ENCODE data around the gene FGF23. TPM values are rescaled to one million over a fixed set of nuclear protein-coding genes. Genes with fewer than 3 reads are reported as not detected.
A peak's percentile ranks its signal among the peaks of the same experiment; 100 is the strongest.
"Not testable (repeated sequence)": the region's sequence is repeated elsewhere in the genome, so short reads cannot be mapped to it uniquely, and the experiment has no call there.

FGF23 gene
- total RNA-seq, 2 donors from 2014 or later = not detected

GRCh38 chr12:4404877-4405637 lies 25.5 kb upstream of the FGF23 start:
- not testable (repeated sequence) for H3K36me3 Mint-ChIP-seq (ENCODE audit: insufficient read depth in 2 of 2); H3K4me3 Mint-ChIP-seq; ATAC-seq (replicated peaks in 1 of 2); H3K9me3 Mint-ChIP-seq; DNase-seq; H3K4me1 Mint-ChIP-seq (ENCODE audit: low read depth); H3K27ac Mint-ChIP-seq
- peaks cover 12% of the 10 kb centered on the region for H3K27me3 Mint-ChIP-seq (ENCODE audit: low read depth)

- Mint-ChIP-seq H3K9me3 (no peaks in the 10 kb centered on the region), H3K4me3 (no peak overlapping the region), H3K36me3 (ENCODE audit: insufficient read depth in 2 of 2) (no peaks in the 10 kb centered on the region), H3K27ac (no peak overlapping the region), H3K27me3 (ENCODE audit: low read depth) (peaks cover 12% of the 10 kb centered on the region), H3K4me1 (ENCODE audit: low read depth) (no peaks in the 10 kb centered on the region)
- ATAC-seq (replicated peaks in 1 of 2) = no peak
- no peak for DNase-seq
Measured at GRCh38 chr12:4402996-4403395, 23.5 kb upstream of the FGF23 start.

- Mint-ChIP-seq H3K4me1 (ENCODE audit: low read depth) (no peaks in the 10 kb centered on the region), H3K27me3 (ENCODE audit: low read depth) (peaks cover 14% of the 10 kb centered on the region), H3K36me3 (ENCODE audit: insufficient read depth in 2 of 2) (no peaks in the 10 kb centered on the region), H3K27ac (no peak overlapping the region), H3K4me3 (no peak overlapping the region), H3K9me3 (no peaks in the 10 kb centered on the region)
- ATAC-seq (replicated peaks in 1 of 2) (no peak), DNase-seq (no peak)
Measured at GRCh38 chr12:4401117-4401516, 21.6 kb upstream of the FGF23 start.

GRCh38 chr12:4395818-4396217 lies 16.3 kb upstream of the FGF23 start:
- Mint-ChIP-seq H3K36me3 (ENCODE audit: insufficient read depth in 2 of 2) (no peaks in the 10 kb centered on the region), H3K27me3 (ENCODE audit: low read depth) (peaks cover 39% of the 10 kb centered on the region), H3K4me3 (no peak overlapping the region), H3K9me3 (no peaks in the 10 kb centered on the region), H3K4me1 (ENCODE audit: low read depth) (no peaks in the 10 kb centered on the region), H3K27ac (no peak overlapping the region)
- ATAC-seq (replicated peaks in 1 of 2) (no peak), DNase-seq (no peak)

- Mint-ChIP-seq H3K9me3 (no peaks in the 10 kb centered on the region), H3K27me3 (ENCODE audit: low read depth) (peaks cover 35% of the 10 kb centered on the region), H3K27ac (no peak overlapping the region), H3K4me1 (ENCODE audit: low read depth) (no peaks in the 10 kb centered on the region), H3K4me3 (no peak overlapping the region), H3K36me3 (ENCODE audit: insufficient read depth in 2 of 2) (no peaks in the 10 kb centered on the region)
- DNase-seq (no peak), ATAC-seq (replicated peaks in 1 of 2) (no peak)
Measured at GRCh38 chr12:4393211-4393610, 13.7 kb upstream of the FGF23 start.

GRCh38 chr12:4392223-4392742 lies 12.8 kb upstream of the FGF23 start:
- H3K4me3 Mint-ChIP-seq = peak overlapping the region in 1 of 2 donors; percentile 9
- peak in 1 of 2 donors; percentile 5 for DNase-seq
- no peaks in the 10 kb centered on the region for H3K9me3 Mint-ChIP-seq
- no peak overlapping the region for H3K27ac Mint-ChIP-seq
- no peaks in the 10 kb centered on the region for H3K36me3 Mint-ChIP-seq (ENCODE audit: insufficient read depth in 2 of 2)
- no peak for ATAC-seq (replicated peaks in 1 of 2)
- H3K27me3 Mint-ChIP-seq (ENCODE audit: low read depth) = peaks cover 35% of the 10 kb centered on the region
- no peaks in the 10 kb centered on the region for H3K4me1 Mint-ChIP-seq (ENCODE audit: low read depth)

GRCh38 chr12:4388662-4389061 lies 9.2 kb upstream of the FGF23 start:
- no peak for ATAC-seq (replicated peaks in 1 of 2)
- H3K4me1 Mint-ChIP-seq (ENCODE audit: low read depth) = no peaks in the 10 kb centered on the region
- no peak overlapping the region for H3K27ac Mint-ChIP-seq
- H3K36me3 Mint-ChIP-seq (ENCODE audit: insufficient read depth in 2 of 2) = no peaks in the 10 kb centered on the region
- H3K4me3 Mint-ChIP-seq = no peak overlapping the region
- H3K27me3 Mint-ChIP-seq (ENCODE audit: low read depth) = peaks cover 13% of the 10 kb centered on the region
- H3K9me3 Mint-ChIP-seq = no peaks in the 10 kb centered on the region
- DNase-seq = no peak

GRCh38 chr12:4388032-4388431 lies 8.5 kb upstream of the FGF23 start:
- peaks cover 10% of the 10 kb centered on the region for H3K27me3 Mint-ChIP-seq (ENCODE audit: low read depth)
- H3K4me1 Mint-ChIP-seq (ENCODE audit: low read depth) = no peaks in the 10 kb centered on the region
- no peak overlapping the region for H3K4me3 Mint-ChIP-seq
- DNase-seq (no peak), ATAC-seq (replicated peaks in 1 of 2) (no peak)
- no peak overlapping the region for H3K27ac Mint-ChIP-seq
- H3K9me3 Mint-ChIP-seq = no peaks in the 10 kb centered on the region
- no peaks in the 10 kb centered on the region for H3K36me3 Mint-ChIP-seq (ENCODE audit: insufficient read depth in 2 of 2)

GRCh38 chr12:4387607-4388006 lies 8.1 kb upstream of the FGF23 start:
- DNase-seq (no peak), ATAC-seq (replicated peaks in 1 of 2) (no peak)
- Mint-ChIP-seq H3K27me3 (ENCODE audit: low read depth) (peaks cover 8% of the 10 kb centered on the region), H3K4me1 (ENCODE audit: low read depth) (no peaks in the 10 kb centered on the region), H3K4me3 (no peak overlapping the region), H3K27ac (no peak overlapping the region), H3K9me3 (no peaks in the 10 kb centered on the region), H3K36me3 (ENCODE audit: insufficient read depth in 2 of 2) (no peaks in the 10 kb centered on the region)

GRCh38 chr12:4386801-4387200 lies 7.3 kb upstream of the FGF23 start:
- ATAC-seq (replicated peaks in 1 of 2) (no peak), DNase-seq (no peak)
- Mint-ChIP-seq H3K36me3 (ENCODE audit: insufficient read depth in 2 of 2) (no peaks in the 10 kb centered on the region), H3K4me3 (no peak overlapping the region), H3K27me3 (ENCODE audit: low read depth) (peaks cover 13% of the 10 kb centered on the region), H3K9me3 (no peaks in the 10 kb centered on the region), H3K4me1 (ENCODE audit: low read depth) (no peaks in the 10 kb centered on the region), H3K27ac (no peak overlapping the region)

- ATAC-seq (replicated peaks in 1 of 2) (peak in 1 of 2 donors; percentile 44), DNase-seq (peak; percentile 7 to 21)
- Mint-ChIP-seq H3K36me3 (ENCODE audit: insufficient read depth in 2 of 2) (no peaks in the 10 kb centered on the region), H3K4me1 (ENCODE audit: low read depth) (no peaks in the 10 kb centered on the region), H3K4me3 (no peak overlapping the region), H3K27ac (no peak overlapping the region), H3K27me3 (ENCODE audit: low read depth) (peaks cover 12% of the 10 kb centered on the region), H3K9me3 (no peaks in the 10 kb centered on the region)
Measured at GRCh38 chr12:4383304-4383865, 3.9 kb upstream of the FGF23 start.

- H3K27ac Mint-ChIP-seq = no peak overlapping the region
- no peak overlapping the region for H3K4me3 Mint-ChIP-seq
- H3K9me3 Mint-ChIP-seq = no peaks in the 10 kb centered on the region
- H3K36me3 Mint-ChIP-seq (ENCODE audit: insufficient read depth in 2 of 2) = no peaks in the 10 kb centered on the region
- no peaks in the 10 kb centered on the region for H3K4me1 Mint-ChIP-seq (ENCODE audit: low read depth)
- ATAC-seq (replicated peaks in 1 of 2) (no peak), DNase-seq (no peak)
- peaks cover 12% of the 10 kb centered on the region for H3K27me3 Mint-ChIP-seq (ENCODE audit: low read depth)
Measured at GRCh38 chr12:4380332-4380731, 820 bp upstream of the FGF23 start.

GRCh38 chr12:4378772-4379171 lies 740 bp downstream of the FGF23 start:
- Mint-ChIP-seq H3K27ac (no peak overlapping the region), H3K36me3 (ENCODE audit: insufficient read depth in 2 of 2) (no peaks in the 10 kb centered on the region), H3K4me3 (no peak overlapping the region), H3K27me3 (ENCODE audit: low read depth) (peaks cover 12% of the 10 kb centered on the region), H3K9me3 (no peaks in the 10 kb centered on the region), H3K4me1 (ENCODE audit: low read depth) (no peaks in the 10 kb centered on the region)
- DNase-seq (no peak), ATAC-seq (replicated peaks in 1 of 2) (no peak)

GRCh38 chr12:4375449-4375848 lies 4.1 kb downstream of the FGF23 start:
- no peak overlapping the region for H3K27ac Mint-ChIP-seq
- no peaks in the 10 kb centered on the region for H3K4me1 Mint-ChIP-seq (ENCODE audit: low read depth)
- H3K27me3 Mint-ChIP-seq (ENCODE audit: low read depth) = peaks cover 4% of the 10 kb centered on the region
- H3K9me3 Mint-ChIP-seq = no peaks in the 10 kb centered on the region
- ATAC-seq (replicated peaks in 1 of 2) (no peak), DNase-seq (no peak)
- no peaks in the 10 kb centered on the region for H3K36me3 Mint-ChIP-seq (ENCODE audit: insufficient read depth in 2 of 2)
- no peak overlapping the region for H3K4me3 Mint-ChIP-seq
